Spleen (tissue), 7 donors: Measurements from ENCODE around the gene PP2D1.

Experiments
- POLR2A ChIP-seq, 3 donors: fragments of 450-650 bp; IDR thresholded peaks; one replicate each; pipeline ENCODE4 v1.5.1; 2017; ENCODE audit warnings: antibody characterized with exemption in 3 of 3, mild to moderate bottlenecking in 1 of 3
- POLR2AphosphoS5 ChIP-seq, 3 donors: sonication (generic); formaldehyde crosslinking; IDR thresholded peaks; one replicate each; pipeline ENCODE4 v1.5.1; 2017; ENCODE audit warnings: antibody characterized with exemption in 3 of 3
- TF ChIP-seq, protein P1 (sequence below), 11 experiments: fragments of 200-600 bp in 7 of 11; fragments of 450-650 bp in 4 of 11; sonication (generic) in 4 of 11; IDR thresholded peaks in 8 of 11; conservative IDR thresholded peaks in 3 of 11; 1 replicate in 7 of 11; 2 replicates in 4 of 11; pipeline versions ENCODE4 v1.4.0 to v1.8.0; 2016 to 2021; ENCODE audit warnings: antibody characterized with exemption in 11 of 11, inconsistent platforms in 4 of 11, mild to moderate bottlenecking in 1 of 11
- donor health status: DM: no; HTN: no; CAD: no; lungs with moderate emphysema.
- donor health status: DM: no; HTN: no; CAD: no.
- donor health status: DM: no; HTN: no; CAD: no.

GRCh38 chr3:20047341-20047779, 35.3 kb upstream of the PP2D1 start:
- TF ChIP-seq, protein P1, sequence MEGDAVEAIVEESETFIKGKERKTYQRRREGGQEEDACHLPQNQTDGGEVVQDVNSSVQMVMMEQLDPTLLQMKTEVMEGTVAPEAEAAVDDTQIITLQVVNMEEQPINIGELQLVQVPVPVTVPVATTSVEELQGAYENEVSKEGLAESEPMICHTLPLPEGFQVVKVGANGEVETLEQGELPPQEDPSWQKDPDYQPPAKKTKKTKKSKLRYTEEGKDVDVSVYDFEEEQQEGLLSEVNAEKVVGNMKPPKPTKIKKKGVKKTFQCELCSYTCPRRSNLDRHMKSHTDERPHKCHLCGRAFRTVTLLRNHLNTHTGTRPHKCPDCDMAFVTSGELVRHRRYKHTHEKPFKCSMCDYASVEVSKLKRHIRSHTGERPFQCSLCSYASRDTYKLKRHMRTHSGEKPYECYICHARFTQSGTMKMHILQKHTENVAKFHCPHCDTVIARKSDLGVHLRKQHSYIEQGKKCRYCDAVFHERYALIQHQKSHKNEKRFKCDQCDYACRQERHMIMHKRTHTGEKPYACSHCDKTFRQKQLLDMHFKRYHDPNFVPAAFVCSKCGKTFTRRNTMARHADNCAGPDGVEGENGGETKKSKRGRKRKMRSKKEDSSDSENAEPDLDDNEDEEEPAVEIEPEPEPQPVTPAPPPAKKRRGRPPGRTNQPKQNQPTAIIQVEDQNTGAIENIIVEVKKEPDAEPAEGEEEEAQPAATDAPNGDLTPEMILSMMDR (IDR thresholded peaks at IDR 0.05 in 8 of 11, conservative IDR thresholded peaks at IDR 0.05 in 3 of 11), result no peak
- TF ChIP-seq POLR2AphosphoS5 (IDR thresholded peaks at IDR 0.05) (no peak), POLR2A (IDR thresholded peaks at IDR 0.05) (no peak)
